Measurements from ENCODE around the gene TDRD1. TPM values are rescaled to one million over a fixed set of nuclear protein-coding genes. Genes with fewer than 3 reads are reported as not detected.

The TDRD1 gene
- total RNA-seq, 4 donors from 2014 or later, result 0.10 TPM; not detected in 3

DNA sequence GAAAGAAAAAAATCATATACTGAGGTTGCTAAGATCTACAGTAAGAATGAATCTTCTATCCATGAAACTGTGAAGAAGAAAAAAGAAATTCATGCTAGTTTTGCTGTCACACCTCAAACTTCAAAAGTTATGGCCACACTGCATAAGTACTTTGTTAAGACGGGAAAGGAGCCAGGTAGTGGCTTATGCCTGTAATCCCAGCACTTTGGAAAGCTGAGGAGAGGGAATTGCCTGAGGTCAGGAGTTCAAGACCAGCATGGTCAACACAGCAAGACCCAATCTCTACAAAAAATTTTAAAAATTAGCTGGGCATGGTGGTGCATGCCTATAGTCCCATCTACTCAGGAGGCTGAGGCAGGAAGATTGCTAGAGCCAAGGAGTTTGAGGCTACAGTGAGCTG lies 27.3 kb upstream of the TDRD1 start:
- Histone ChIP-seq H3K27ac (no peak overlapping the region), H3K4me3 (no peak overlapping the region), H3K9me3 (no peaks in the 10 kb centered on the region), H3K4me1 (no peaks in the 10 kb centered on the region), H3K27me3 (no peaks in the 10 kb centered on the region), H3K36me3 (peaks cover 0 to 37% of the 10 kb centered on the region in 2 donors)
- ATAC-seq (no peak), DNase-seq (no peak)
- no peak for TF ChIP-seq POLR2A (IDR thresholded peaks at IDR 0.05)
- TF ChIP-seq, protein P1, sequence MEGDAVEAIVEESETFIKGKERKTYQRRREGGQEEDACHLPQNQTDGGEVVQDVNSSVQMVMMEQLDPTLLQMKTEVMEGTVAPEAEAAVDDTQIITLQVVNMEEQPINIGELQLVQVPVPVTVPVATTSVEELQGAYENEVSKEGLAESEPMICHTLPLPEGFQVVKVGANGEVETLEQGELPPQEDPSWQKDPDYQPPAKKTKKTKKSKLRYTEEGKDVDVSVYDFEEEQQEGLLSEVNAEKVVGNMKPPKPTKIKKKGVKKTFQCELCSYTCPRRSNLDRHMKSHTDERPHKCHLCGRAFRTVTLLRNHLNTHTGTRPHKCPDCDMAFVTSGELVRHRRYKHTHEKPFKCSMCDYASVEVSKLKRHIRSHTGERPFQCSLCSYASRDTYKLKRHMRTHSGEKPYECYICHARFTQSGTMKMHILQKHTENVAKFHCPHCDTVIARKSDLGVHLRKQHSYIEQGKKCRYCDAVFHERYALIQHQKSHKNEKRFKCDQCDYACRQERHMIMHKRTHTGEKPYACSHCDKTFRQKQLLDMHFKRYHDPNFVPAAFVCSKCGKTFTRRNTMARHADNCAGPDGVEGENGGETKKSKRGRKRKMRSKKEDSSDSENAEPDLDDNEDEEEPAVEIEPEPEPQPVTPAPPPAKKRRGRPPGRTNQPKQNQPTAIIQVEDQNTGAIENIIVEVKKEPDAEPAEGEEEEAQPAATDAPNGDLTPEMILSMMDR (IDR thresholded peaks at IDR 0.05 in 4 of 5, conservative IDR thresholded peaks at IDR 0.05 in 1 of 5), result no peak
- in situ Hi-C loops (cut with MboI; ENCODE audit: low sequenced_read_pairs in 4 of 4), result no loop called here
- intact Hi-C loops (cut with DNase I; ENCODE audit: low total_unique reads), result no loop called here

DNA sequence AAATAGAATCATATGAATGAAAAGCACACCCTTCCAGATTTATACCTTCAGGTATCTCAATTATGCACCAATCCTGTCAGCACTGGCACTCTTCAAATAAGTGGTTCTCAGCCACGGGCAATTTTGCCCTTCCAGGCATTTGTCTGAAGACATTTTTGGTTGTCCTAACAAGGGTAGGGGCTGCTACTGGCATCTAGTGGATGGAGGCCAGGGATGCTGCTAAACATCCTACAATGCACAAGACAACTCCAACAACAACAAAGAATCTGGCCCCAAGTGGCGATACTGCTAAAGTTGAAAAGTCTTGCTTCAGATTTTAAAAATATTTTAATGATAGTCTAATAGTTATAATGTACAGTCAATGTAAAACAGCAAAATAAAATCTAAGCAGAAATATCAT lies 21.2 kb upstream of the TDRD1 start:
- no peaks in the 10 kb centered on the region for H3K27me3 ChIP-seq
- H3K9me3 ChIP-seq, result no peaks in the 10 kb centered on the region
- TF ChIP-seq POLR2A (IDR thresholded peaks at IDR 0.05), result no peak
- TF ChIP-seq, protein P1 (IDR thresholded peaks at IDR 0.05 in 4 of 5, conservative IDR thresholded peaks at IDR 0.05 in 1 of 5), result no peak
- no peak overlapping the region for H3K27ac ChIP-seq
- peaks cover 0 to 5% of the 10 kb centered on the region in 2 donors for H3K36me3 ChIP-seq
- ATAC-seq (no peak), DNase-seq (no peak)
- peaks cover 0 to under 1% of the 10 kb centered on the region in 2 donors for H3K4me1 ChIP-seq
- intact Hi-C loops (cut with DNase I; ENCODE audit: low total_unique reads), result no loop called here
- no peak overlapping the region for H3K4me3 ChIP-seq
- in situ Hi-C loops (cut with MboI; ENCODE audit: low sequenced_read_pairs in 4 of 4), result no loop called here

DNA sequence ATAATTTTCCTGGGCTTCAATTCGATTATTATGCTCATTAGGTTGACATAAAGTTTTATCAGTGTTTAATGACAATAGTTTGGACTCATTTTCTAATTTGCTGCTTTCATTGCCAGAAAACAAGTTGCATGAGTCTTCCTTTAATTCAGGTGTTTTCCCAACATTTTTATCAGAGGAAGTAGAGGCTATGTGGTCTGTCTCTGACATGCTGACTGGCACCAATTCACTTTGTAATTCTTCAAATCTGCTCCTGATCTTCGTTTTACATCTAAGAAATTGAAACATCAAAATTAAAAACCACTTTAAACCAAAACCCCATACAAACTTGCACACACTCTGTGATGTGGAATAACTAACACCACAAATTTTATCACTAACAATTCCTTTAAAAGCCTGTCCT lies 16.1 kb upstream of the TDRD1 start:
- H3K9me3 ChIP-seq, result no peaks in the 10 kb centered on the region
- H3K36me3 ChIP-seq, result no peaks in the 10 kb centered on the region
- no peaks in the 10 kb centered on the region for H3K27me3 ChIP-seq
- DNase-seq, result no peak
- H3K4me1 ChIP-seq, result peaks cover 5% of the 10 kb centered on the region in 2 donors
- H3K4me3 ChIP-seq, result no peak overlapping the region
- no peak for TF ChIP-seq POLR2A (IDR thresholded peaks at IDR 0.05)
- TF ChIP-seq, protein P1 (IDR thresholded peaks at IDR 0.05 in 4 of 5, conservative IDR thresholded peaks at IDR 0.05 in 1 of 5), result no peak
- ATAC-seq, result no peak
- in situ Hi-C loops (cut with MboI; ENCODE audit: low sequenced_read_pairs in 4 of 4), result no loop called here
- intact Hi-C loops (cut with DNase I; ENCODE audit: low total_unique reads), result no loop called here
- no peak overlapping the region for H3K27ac ChIP-seq

DNA sequence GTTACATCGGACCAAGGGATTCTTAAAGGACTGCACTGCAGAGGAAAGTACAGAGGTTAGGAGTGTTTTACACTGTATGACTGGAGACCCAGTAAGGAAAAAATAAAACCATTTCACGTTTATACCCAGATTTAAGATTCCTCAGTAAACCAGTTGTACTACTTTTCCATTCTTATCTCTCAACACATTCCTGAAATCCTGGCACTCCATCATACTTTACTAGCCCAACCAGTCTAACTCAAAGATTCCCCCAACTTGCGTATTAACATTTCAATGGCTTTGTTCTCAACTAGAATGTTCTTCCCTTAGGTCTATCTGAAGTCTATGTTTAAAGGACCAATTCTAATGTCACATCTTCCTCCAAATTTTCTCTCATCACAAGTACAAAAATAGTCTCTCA lies 13.1 kb upstream of the TDRD1 start:
- in situ Hi-C loops (cut with MboI; ENCODE audit: low sequenced_read_pairs in 4 of 4), result no loop called here
- DNase-seq, result no peak
- Histone ChIP-seq H3K27ac (no peak overlapping the region), H3K4me3 (no peak overlapping the region), H3K27me3 (no peaks in the 10 kb centered on the region), H3K9me3 (no peaks in the 10 kb centered on the region), H3K4me1 (peaks cover 5% of the 10 kb centered on the region in 2 donors), H3K36me3 (no peaks in the 10 kb centered on the region)
- intact Hi-C loops (cut with DNase I; ENCODE audit: low total_unique reads), result no loop called here
- TF ChIP-seq, protein P1 (IDR thresholded peaks at IDR 0.05 in 4 of 5, conservative IDR thresholded peaks at IDR 0.05 in 1 of 5), result no peak
- TF ChIP-seq POLR2A (IDR thresholded peaks at IDR 0.05), result no peak
- ATAC-seq, result no peak

DNA sequence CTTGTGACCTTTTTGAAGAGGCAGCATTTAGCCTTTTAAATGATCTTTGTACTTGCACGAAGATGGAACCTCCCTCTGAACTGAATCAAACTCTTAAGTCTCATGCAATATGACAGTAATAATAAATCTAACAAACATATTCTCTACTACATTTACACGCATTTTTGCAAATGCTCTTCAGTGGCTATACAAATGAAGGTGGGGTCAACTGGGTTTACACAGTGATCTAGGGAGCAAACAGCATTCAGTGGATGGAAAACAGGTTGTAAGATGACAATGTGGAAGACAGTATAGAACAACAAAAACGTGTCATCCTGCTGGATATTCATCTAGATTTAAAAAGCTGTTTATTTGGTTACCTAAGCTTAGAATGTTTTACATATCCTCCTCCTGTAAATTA lies 12.7 kb upstream of the TDRD1 start:
- no peak for TF ChIP-seq POLR2A (IDR thresholded peaks at IDR 0.05)
- TF ChIP-seq, protein P1 (IDR thresholded peaks at IDR 0.05 in 4 of 5, conservative IDR thresholded peaks at IDR 0.05 in 1 of 5), result no peak
- Histone ChIP-seq H3K27me3 (no peaks in the 10 kb centered on the region), H3K27ac (no peak overlapping the region), H3K4me3 (no peak overlapping the region), H3K9me3 (no peaks in the 10 kb centered on the region), H3K4me1 (peaks cover 5% of the 10 kb centered on the region in 2 donors), H3K36me3 (no peaks in the 10 kb centered on the region)
- intact Hi-C loops (cut with DNase I; ENCODE audit: low total_unique reads) (no loop called here), in situ Hi-C loops (cut with MboI; ENCODE audit: low sequenced_read_pairs in 4 of 4) (no loop called here)
- ATAC-seq (no peak), DNase-seq (no peak)

Measured in gastrocnemius medialis (tissue), 4 donors.